H1 (cell line): ENCODE data around the gene ANKS1A. TPM values are rescaled to one million over a fixed set of nuclear protein-coding genes. Genes with fewer than 3 reads are reported as not detected.

ENCODE experiments used
- EZH2 ChIP-seq: fragments of 200-600 bp; sonication (generic); IDR thresholded peaks from 2 replicates; pipeline ENCODE4 v1.7.1; 2012; ENCODE audit warnings: low read depth, mild to moderate bottlenecking, moderate library complexity, low read length, inconsistent platforms; ENCODE audit not compliant: severe bottlenecking
- MAX ChIP-seq: IDR thresholded peaks from 2 replicates; pipeline ENCODE4 v1.6.1; 2012; ENCODE audit warnings: inconsistent platforms
- polyA plus RNA-seq, 7 experiments: library from polyadenylated mRNA; depleted of rRNA in 3 of 7; stranded (reverse) in 5 of 7; unstranded in 2 of 7; fragments of >200 nt in 5 of 7; fragments of 200-250 nt in 2 of 7; gene quantifications; 1 replicate in 5 of 7; 2 replicates in 1 of 7; 4 replicates in 1 of 7; pipeline versions ENCODE4 v1.2.1 to v1.2.3, GENCODE V29; 2011 to 2013; ENCODE audit warnings: missing spikeins in 2 of 7, mixed read lengths in 2 of 7
- total RNA-seq: library from RNA; stranded (reverse); fragmentation: NEBNext Ultra II Directional; extraction: Animal tissue kit (Norgen Biotek cat#: 25700); gene quantifications from 2 replicates; pipeline ENCODE4 v1.2.1, GENCODE V29; 2021

The ANKS1A gene
- total and polyA plus RNA-seq, 2 of the 8 experiments (the other 6 are each of a cell fraction or from before 2014, with no cell fraction given): 9.8 to 30.9 TPM

GRCh38 chr6:35035481-35036030 lies 146.5 kb downstream of the ANKS1A start (continued):
- TF ChIP-seq EZH2: no peak
- TF ChIP-seq MAX: no peak
